Right renal pelvis (tissue), 4 donors: Measurements from ENCODE around the gene WDR33. TPM values are rescaled to one million over a fixed set of nuclear protein-coding genes. Genes with fewer than 3 reads are reported as not detected.
"Not testable (repeated sequence)": the region's sequence is repeated elsewhere in the genome, so short reads cannot be mapped to it uniquely, and the experiment has no call there.

Experiments
- DNase-seq, 4 donors: peaks; one replicate each; pipeline ENCODE4 v3.0.0-alpha.2; 2013; ENCODE audit warnings: low read depth in 4 of 4, low spot score in 3 of 4, missing footprints in 1 of 4
- polyA plus RNA-seq, 4 donors: library from polyadenylated mRNA; unstranded; fragments of 120-200 nt; gene quantifications; one replicate each; pipeline ENCODE4 v1.2.1, GENCODE V29; 2013; ENCODE audit not compliant: insufficient read length in 4 of 4

WDR33 gene
- polyA plus RNA-seq, 4 donors = 52.8 to 77.7 (median 63.3) TPM

DNA sequence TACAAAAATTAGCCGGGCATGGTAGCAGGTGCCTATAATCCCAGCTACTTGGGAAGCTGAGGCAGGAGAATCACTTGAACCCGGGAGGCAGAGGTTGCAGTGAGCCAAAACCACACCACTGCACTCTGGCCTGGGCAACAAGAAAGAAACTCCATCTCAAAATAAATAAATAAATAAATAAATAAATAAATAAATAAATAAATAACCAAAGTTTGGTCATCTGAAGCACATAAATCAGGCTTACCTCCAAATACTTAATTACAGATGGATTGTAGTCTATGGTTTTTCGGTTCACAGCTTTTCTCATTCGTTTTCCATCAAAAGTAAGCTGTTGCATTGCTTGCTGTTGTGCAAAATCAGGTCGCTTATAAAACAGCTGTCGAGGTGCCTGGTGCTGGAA lies 40.4 kb downstream of the WDR33 start:
- not testable (repeated sequence) for DNase-seq

GRCh38 chr2:127769587-127769986 lies 41.4 kb downstream of the WDR33 start:
- DNase-seq = no peak

DNA sequence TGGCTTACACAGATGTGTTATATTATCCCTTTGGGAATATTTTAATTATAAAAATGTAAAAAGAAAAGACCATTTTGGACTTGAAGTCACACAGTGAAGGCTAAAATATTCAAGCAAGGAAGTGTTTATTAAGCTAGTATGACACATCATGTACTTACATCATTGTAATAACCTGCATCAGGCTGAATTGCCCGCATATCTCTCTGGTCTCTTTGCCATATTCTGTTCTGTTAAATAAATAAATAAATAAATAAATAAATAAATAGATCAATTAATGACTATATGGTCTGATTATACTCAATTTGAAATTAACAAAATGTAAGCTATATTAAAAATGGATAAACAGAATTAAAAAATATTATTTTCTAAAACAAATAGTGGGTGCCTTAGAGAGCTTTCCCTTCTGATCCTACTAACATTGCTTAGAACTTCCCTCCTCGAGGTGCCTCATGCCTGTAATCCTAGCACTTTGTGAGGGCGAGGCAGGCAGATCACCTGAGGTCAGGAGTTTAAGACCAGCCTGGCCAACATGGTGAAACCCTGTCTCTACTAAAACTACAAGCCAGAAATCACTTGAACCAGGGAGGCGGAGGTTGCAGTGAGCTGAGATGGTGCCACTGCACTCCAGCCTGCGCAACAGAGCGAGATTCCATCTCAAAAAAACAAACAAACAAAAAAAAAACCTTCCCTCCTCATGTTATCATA lies 42.0 kb downstream of the WDR33 start:
- no peak for DNase-seq

GRCh38 chr2:127763776-127764175 lies 47.2 kb downstream of the WDR33 start:
- no peak for DNase-seq

DNA sequence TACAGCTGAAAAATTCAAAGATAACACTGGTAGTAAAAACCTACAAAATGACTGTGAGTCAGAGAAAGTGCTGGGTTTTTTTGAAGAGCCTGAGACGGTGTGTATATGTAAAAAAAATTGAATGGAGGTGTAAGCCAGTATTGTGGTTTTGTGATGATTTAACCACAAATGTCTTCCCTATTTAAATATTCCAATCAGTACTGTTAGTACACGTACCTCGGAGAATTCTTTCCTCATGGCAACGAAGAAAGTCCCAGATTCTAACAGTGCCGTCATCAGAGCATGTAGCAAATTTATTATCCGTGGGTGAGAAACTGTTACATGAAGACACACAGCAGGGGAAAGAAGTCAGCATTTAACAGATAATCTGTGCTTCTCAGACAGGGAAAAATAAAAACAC lies 48.1 kb downstream of the WDR33 start:
- DNase-seq = no peak

DNA sequence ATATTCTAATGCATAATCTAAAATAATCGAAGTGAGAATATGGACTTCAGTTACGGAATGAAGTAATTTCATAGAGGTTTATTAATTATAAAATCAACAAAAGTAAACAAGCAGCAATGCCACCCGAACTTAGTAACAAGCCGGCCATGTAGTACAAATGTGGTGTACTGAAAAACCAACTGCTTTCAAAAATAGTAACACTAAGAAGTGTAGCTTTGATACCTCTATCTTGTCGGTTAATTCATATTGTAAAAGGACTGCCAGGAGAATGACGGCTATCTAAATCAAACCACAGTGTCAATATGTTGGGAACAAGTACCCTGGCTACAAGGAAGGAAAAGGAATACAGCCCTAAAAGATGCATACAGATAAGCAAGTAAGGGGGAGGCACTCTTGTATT lies 48.5 kb downstream of the WDR33 start:
- no peak for DNase-seq

DNA sequence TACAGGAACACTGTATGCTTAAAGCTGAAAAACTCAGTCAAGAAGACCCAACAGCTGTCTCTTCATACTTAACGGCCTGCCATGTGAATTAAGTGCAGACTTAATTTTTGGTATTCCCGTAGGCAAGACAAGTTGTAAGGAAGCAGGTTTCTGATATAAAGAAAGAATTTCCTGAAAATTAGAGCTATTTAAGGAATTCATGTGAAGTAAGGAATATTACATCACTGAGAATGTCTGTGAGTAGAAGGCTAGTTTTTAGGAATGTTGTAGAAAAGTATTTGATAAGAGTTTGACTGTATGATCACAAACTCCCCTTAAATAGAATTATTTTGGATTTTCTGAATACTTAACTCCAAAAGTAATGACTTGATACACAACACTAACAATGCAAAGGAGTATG lies 51.0 kb downstream of the WDR33 start:
- no peak for DNase-seq

DNA sequence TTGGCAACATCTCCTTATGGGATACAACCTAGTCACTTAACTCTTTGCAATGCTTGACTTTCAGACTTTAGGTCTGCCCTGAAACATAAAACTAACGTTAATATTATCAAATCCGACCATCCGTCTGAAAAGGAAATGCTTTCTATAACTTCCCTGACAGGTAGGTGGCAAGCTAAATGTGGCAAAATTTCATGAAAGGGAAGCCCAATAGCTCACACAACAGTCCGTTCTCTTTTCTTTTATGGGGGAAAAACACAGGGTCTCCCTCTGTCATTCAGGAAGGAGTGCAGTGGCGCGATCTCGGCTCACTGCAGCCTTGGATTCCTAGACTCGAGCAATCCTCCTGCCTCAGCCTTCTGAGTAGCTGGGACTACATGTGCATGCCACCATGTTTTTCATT lies 56.8 kb downstream of the WDR33 start:
- DNase-seq = no peak

- DNase-seq = no peak
Measured at GRCh38 chr2:127753374-127753773, 57.6 kb downstream of the WDR33 start.

GRCh38 chr2:127749537-127749936 lies 61.4 kb downstream of the WDR33 start:
- not testable (repeated sequence) for DNase-seq

GRCh38 chr2:127747621-127748020 lies 63.4 kb downstream of the WDR33 start:
- DNase-seq = no peak

- no peak for DNase-seq
Measured at GRCh38 chr2:127743477-127744026, 67.4 kb downstream of the WDR33 start.

DNA sequence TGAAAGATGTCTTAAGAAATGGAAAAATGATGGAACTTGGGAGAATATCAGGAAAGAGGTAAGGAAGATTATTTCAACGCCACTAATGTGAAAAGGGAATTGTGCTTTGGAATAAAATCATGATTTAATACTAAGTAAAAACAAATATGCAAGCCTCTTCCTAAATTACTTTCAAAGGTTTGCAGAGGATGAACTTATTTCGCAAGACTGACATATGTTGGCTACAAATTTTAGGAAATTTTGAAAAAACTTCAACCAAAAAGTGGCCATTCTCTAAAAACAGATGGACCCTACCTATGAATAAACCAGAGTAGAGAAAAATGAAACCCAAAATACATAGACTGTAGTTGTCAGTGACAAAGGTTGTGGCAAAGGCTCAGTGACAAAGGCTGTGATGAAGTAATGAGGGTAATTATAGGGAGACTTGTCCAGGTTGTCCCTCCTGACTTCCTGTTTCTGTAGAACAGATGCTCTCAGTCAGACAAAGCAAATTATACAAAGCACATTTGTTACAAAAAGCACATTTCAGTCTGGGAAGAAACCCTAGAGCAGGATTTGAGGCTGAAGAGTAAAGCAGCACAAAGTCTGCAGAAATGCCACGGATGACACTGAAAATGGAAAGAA lies 70.2 kb downstream of the WDR33 start:
- no peak for DNase-seq

- no peak for DNase-seq
Measured at GRCh38 chr2:127739800-127740199, 71.2 kb downstream of the WDR33 start.

- no peak for DNase-seq
Measured at GRCh38 chr2:127737892-127738291, 73.1 kb downstream of the WDR33 start.

- peak; percentile 8 to 18 (median 16) for DNase-seq
Measured at GRCh38 chr2:127735537-127736399, 75.2 kb downstream of the WDR33 start.

DNA sequence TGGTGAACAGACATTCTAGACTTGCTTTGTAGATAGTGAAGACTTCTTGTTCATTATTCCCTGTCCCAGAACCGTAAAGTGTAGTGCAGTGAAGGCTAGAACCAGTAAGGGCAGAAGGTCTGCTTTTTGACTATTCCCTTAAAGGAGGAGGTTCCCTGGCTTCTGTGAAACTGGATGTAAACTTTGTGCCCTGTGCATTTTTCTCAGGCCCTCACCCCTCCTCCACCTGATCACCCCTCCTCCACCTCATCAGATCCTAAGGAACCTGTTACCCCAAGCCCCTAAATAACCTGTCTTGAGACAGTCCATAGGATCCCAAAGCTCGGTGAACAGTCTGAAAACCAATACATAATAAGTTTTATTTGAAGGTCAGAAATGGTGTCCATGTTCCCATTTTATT lies 75.9 kb downstream of the WDR33 start:
- peak in 3 of 4 donors; percentile 10 to 22 (median 14) for DNase-seq

- no peak for DNase-seq
Measured at GRCh38 chr2:127733816-127734537, 77.0 kb downstream of the WDR33 start.

DNA sequence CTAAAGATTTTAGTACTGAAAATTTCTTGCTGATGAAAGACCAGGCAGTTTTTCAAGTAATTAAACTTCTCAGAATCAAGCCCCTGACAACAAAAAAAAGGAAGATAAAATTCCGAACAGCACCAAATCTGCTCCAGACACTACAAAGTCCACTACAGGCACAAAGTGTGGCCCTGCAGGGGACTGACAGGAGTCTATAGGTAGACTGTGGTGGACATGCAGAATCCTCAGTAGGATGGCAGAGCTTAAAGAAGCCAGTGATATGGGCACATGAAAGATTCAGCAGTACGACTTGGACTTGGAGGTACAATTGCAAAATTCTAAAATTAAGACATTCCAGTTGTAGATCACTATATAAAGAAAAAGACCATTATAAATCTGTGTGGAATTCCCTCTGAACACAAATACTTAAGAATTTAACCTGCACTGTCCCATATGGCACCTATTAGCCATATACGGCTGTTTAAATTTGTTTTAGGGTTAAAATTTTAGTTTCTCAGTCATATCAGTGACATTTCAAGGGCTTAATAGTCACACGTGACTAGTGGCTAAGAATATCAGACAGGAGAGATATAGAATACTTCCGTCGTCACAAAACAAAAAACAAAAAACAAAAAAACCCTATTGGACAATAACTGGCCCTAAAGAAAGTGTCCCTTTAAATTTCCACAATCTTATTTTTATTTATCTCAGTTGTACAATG lies 77.7 kb downstream of the WDR33 start:
- DNase-seq = no peak
